GM13977 (cell line): Measurements from ENCODE around the gene DNTTIP2.
"Not testable (repeated sequence)": the region's sequence is repeated elsewhere in the genome, so short reads cannot be mapped to it uniquely, and the experiment has no call there.

ENCODE experiments used
- DNase-seq: peaks from one replicate; pipeline ENCODE4 v3.0.0; 2012; ENCODE audit warnings: low spot score
- in situ Hi-C: fragments of 300-500 bp; cut with MboI; formaldehyde crosslinking; loops from one replicate; pipeline ENCODE4 v1.12.0; 2022; ENCODE audit warnings: low sequenced_read_pairs, low pct_unique_long_range_greater_than_20kb, mixed read lengths, inconsistent platforms; ENCODE audit not compliant: unreplicated experiment
- TF ChIP-seq, protein P1 (sequence below): IDR thresholded peaks from 2 replicates; pipeline ENCODE4 v1.5.1; 2012; ENCODE audit warnings: mild to moderate bottlenecking, control low read depth; ENCODE audit not compliant: insufficient read depth; ENCODE audit errors: extremely low read depth, missing control alignments

The DNTTIP2 gene

DNA sequence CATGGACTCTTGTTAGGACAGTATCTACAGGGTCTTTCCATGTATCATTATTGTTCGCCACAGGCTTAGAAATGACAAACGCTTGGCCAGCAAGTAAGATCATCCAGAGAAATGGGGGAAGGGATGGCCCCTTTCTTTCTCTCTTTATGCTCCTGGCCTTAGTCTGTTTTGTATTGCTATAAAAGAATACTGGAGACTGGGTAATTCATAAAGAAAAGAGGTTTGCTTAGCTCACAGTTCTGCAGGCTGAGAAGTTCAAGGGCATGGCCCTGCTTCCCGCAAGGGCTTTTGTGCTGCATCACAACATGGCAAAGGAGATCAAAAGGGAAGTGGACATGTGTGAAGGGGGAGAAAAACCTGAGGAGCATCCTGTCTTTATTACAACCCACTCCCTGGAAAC lies 41.0 kb downstream of the DNTTIP2 start:
- DNase-seq, result no peak
- in situ Hi-C loops, result loop anchor here (25.0 kb wide), 1 partner anchor 401 kb away; the partner anchor contains the start of gene FNBP1L
- TF ChIP-seq, protein P1, sequence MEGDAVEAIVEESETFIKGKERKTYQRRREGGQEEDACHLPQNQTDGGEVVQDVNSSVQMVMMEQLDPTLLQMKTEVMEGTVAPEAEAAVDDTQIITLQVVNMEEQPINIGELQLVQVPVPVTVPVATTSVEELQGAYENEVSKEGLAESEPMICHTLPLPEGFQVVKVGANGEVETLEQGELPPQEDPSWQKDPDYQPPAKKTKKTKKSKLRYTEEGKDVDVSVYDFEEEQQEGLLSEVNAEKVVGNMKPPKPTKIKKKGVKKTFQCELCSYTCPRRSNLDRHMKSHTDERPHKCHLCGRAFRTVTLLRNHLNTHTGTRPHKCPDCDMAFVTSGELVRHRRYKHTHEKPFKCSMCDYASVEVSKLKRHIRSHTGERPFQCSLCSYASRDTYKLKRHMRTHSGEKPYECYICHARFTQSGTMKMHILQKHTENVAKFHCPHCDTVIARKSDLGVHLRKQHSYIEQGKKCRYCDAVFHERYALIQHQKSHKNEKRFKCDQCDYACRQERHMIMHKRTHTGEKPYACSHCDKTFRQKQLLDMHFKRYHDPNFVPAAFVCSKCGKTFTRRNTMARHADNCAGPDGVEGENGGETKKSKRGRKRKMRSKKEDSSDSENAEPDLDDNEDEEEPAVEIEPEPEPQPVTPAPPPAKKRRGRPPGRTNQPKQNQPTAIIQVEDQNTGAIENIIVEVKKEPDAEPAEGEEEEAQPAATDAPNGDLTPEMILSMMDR, result no peak

DNA sequence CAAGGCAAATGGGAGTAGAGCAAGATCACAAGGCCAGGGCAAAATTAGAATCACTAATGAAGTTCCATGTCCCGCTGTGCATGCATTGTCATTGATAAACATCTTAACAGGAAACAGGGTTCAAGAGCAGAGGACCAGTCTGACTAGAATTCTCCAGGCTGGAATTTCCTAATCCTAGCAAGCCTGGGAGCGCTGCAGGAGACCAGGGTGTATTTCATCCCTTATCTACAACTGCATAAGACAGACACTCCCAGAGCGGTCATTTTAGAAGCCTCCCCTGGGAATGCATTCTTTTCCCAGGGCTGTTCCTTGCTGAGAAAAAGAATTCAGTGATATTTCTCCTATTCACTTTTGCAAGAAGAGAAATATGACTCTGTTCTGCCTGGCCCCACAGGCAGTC lies 45.7 kb downstream of the DNTTIP2 start:
- in situ Hi-C loops, result loop anchor here (25.0 kb wide), 1 partner anchor 396 kb away; the partner anchor contains the start of gene FNBP1L
- not testable (repeated sequence) for DNase-seq

DNA sequence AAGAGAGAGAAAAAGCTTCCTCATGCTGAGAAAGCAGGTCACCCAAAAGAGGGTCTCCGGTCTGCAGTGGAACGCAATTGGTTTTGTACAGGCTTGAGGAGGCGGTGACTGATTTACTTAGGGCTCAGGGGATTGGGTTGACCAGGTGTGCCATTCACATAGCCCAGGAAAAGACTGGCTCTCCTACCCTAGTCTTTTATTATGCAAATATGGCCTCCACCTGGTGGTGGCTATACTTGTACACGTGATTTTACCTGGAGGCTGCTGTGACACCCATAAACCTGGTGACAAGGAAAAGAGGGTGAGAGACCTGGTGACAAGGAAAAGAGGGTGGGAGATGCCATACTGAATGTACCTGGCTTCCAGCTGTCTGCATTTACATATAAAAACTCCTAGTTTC lies 49.9 kb downstream of the DNTTIP2 start:
- DNase-seq, result no peak
- in situ Hi-C loops, result loop anchor here (25.0 kb wide), 1 partner anchor 392 kb away; the partner anchor contains the start of gene FNBP1L
- TF ChIP-seq, protein P1, result no peak

DNA sequence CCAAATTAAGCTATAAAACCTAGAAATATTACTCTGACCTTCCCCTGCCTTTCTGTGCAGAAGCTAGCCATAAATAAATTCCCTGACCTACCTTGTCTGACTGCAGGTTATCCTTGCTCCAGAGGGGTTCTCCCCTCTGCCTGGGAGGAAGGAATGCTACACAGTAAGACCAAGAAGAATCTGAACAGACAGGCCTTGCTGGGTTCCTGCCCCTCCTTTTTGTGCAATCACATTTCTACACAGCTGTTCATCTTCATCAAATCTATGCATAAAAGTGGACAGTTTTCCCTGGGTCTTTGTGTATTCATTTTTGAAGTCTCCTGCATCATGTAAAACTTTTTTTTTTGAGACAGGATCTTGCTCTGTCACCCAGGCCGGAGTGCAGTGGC lies 50.6 kb downstream of the DNTTIP2 start:
- in situ Hi-C loops, result loop anchor here (25.0 kb wide), 1 partner anchor 391 kb away; the partner anchor contains the start of gene FNBP1L
- TF ChIP-seq, protein P1, result no peak
- no peak for DNase-seq

DNA sequence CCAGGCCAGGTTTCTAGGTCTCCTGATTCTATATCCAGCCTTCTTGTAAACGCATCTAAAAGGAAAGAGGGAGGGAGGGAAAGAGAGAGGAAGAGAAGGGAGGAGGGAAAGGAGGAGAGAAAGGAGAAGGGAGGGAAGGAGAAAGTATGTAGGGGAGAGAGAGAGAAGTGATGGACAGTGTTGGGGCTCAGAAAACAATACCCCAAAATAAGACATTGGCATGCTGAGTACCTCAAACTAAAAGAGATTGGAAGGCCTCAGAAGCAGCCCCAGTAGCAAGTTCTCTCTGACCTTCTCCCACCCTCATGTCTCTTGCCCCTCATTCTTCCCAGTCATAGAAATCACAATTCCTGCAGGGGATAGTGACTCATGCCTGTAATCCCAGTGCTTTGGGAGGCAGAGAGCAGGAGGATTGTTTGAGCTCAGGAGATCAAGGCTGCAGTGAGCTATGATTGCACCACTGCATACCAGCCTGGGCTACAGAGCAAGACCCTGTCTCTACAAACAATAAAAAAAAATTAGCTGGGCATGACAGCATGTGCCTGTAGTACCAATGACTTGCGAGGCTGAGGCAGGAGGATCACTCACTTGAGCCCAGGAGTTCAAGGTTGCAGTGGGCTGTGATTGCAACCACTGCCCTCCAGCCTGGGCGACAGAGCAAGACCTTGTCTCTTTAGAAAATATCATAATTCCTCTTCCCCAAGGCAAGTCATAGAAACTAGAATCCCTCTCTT lies 51.2 kb downstream of the DNTTIP2 start:
- no peak for DNase-seq
- in situ Hi-C loops, result loop anchor here (25.0 kb wide), 1 partner anchor 390 kb away; the partner anchor contains the start of gene FNBP1L
- TF ChIP-seq, protein P1, result no peak

DNA sequence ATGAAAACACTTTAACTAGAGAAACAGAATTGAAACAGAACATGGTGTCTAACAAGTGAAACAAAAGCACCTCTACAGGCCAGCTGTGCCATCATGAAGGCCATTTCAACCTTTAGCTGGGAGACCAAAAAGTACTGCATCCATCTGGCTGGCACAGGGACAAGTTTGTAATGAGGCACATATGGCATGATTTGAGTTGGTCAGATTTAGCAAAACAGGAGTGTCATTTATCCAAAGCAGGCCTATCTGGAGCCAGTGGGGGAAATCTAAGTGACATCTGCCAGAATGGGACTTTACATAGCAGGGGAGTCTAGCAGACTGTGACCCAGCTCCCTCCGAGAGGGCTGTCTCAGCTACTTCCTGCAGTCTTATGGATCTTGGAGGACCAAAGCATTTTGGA lies 51.9 kb downstream of the DNTTIP2 start:
- TF ChIP-seq, protein P1, result no peak
- no peak for DNase-seq
- in situ Hi-C loops, result loop anchor here (25.0 kb wide), 1 partner anchor 390 kb away; the partner anchor contains the start of gene FNBP1L

DNA sequence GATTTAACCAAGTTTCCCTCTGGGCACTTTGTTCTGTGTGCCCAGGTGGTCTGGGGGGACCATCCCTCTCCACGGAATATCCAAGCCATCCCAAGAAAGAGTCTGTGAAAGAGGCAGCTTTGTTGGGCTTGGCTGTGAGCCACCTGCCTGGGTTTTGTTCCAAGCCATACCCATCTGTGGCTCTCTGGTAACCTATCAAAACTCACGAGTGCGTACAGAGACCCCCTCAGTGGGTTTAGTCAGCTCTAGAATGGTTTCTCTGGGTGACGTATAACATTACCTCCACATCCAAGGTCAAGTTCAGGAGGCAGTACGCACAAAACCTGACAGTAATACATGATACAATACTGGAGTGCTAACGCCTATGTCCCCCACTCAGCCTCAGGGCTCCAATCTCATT lies 54.2 kb downstream of the DNTTIP2 start:
- TF ChIP-seq, protein P1, result no peak
- in situ Hi-C loops, result loop anchor here (25.0 kb wide), 1 partner anchor 388 kb away; the partner anchor contains the start of gene FNBP1L
- DNase-seq, result no peak
